ENCODE results near the gene CPZ. TPM values are rescaled to one million over a fixed set of nuclear protein-coding genes. Genes with fewer than 3 reads are reported as not detected.
"Not testable (repeated sequence)": the region's sequence is repeated elsewhere in the genome, so short reads cannot be mapped to it uniquely, and the experiment has no call there.

CPZ gene
- total and polyA plus RNA-seq, 2 donors (not counting 1 experiment from before 2014, with no cell fraction given) = not detected

DNA sequence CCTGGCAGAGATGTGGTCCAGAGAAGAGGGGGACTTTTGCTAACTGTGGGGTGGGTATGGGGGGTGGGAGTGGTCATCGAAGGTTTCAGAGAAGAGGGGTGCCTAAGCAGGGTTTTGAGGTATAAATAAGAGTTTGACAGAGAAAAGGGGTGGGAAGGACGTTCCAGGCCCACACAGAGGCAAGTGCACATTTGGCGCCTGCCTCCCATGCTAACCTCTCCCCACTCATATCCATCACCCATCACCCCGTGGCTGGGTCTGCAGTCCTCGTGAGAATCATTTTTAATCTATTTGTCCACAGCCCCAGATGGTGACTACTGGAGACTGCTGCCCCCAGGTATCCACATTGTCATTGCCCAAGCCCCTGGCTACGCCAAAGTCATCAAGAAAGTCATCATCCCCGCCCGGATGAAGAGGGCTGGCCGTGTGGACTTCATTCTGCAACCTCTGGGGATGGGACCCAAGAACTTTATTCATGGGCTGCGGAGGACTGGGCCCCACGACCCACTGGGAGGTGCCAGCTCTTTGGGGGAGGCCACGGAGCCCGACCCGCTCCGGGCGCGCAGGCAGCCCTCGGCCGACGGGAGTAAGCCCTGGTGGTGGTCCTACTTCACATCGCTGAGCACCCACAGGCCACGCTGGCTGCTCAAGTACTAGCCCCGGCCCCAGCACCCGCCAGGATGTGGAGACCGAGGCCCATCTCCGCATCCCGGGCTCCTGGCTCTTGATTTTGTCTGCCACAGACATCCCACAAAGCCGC lies 26.6 kb downstream of the CPZ start:
- Histone ChIP-seq H2AFZ (ENCODE audit: insufficient read depth, low read depth, low read length, poor library complexity, severe bottlenecking) (no peak overlapping the region), H3K27me3 (replicated peaks in 1 of 4; ENCODE audit: control extremely low read depth in 1 of 4, control insufficient read depth in 3 of 4, insufficient read depth in 4 of 4, low read length in 3 of 4) (no peaks in the 10 kb centered on the region), H3K4me3 (ENCODE audit: control extremely low read depth in 1 of 5, extremely low read depth in 1 of 5, insufficient read depth in 1 of 5, low read depth in 2 of 5, low read length in 4 of 5) (no peak overlapping the region), H3K27ac (ENCODE audit: low read length in 2 of 2) (no peak overlapping the region), H3K9me3 (ENCODE audit: control extremely low read depth in 1 of 3, control insufficient read depth in 2 of 3, insufficient read depth in 1 of 3, low read length in 2 of 3) (no peaks in the 10 kb centered on the region), H3K36me3 (replicated peaks in 1 of 2; ENCODE audit: control extremely low read depth in 1 of 2, control insufficient read depth in 1 of 2, extremely low read depth in 1 of 2, insufficient read depth in 2 of 2, low read length in 1 of 2) (no peaks in the 10 kb centered on the region), H4K20me1 (ENCODE audit: control insufficient read depth, insufficient read depth, low read length, poor library complexity, severe bottlenecking) (no peaks in the 10 kb centered on the region), H3K4me2 (replicated peaks; ENCODE audit: low read depth, low read length, poor library complexity, severe bottlenecking) (no peak overlapping the region), H3K9ac (ENCODE audit: low read length) (no peak overlapping the region), H3K79me2 (ENCODE audit: control insufficient read depth, insufficient read depth, low read length) (no peaks in the 10 kb centered on the region), H3K4me1 (ENCODE audit: control insufficient read depth in 2 of 2, insufficient read depth in 2 of 2, low read length in 2 of 2) (no peaks in the 10 kb centered on the region)
- POLR2A ChIA-PET = no interaction called here
- DNase-seq (no peak), ATAC-seq (ENCODE audit: low read depth) (no peak)
- Mint-ChIP-seq H3K27me3 (no peaks in the 10 kb centered on the region), H3K27ac (no peak overlapping the region), H3K9me3 (ENCODE audit: insufficient read depth) (no peaks in the 10 kb centered on the region), H3K4me1 (no peaks in the 10 kb centered on the region), H3K4me3 (no peak overlapping the region)
- WGBS (ENCODE audit: insufficient coverage) = 88% methylated on average over 15 of the region's 28 CpGs
- TF ChIP-seq EZH2 (IDR thresholded peaks at IDR 0.05; ENCODE audit: borderline replicate concordance, insufficient read depth, low read depth, low read length, poor library complexity, severe bottlenecking) = no peak
- no peak for TF ChIP-seq CTCF (IDR thresholded peaks at IDR 0.05)
- intact Hi-C loops (cut with micrococcal nuclease) = no loop called here
- CTCF ChIA-PET = no interaction called here

GRCh38 chr4:8621135-8621534 lies 28.6 kb downstream of the CPZ start:
- DNase-seq; H3K9ac ChIP-seq (ENCODE audit: low read length); H3K79me2 ChIP-seq (ENCODE audit: control insufficient read depth, insufficient read depth, low read length); ATAC-seq (ENCODE audit: low read depth); POLR2A ChIA-PET; H3K9me3 ChIP-seq (ENCODE audit: control extremely low read depth in 1 of 3, control insufficient read depth in 2 of 3, insufficient read depth in 1 of 3, low read length in 2 of 3); H3K4me2 ChIP-seq (replicated peaks; ENCODE audit: low read depth, low read length, poor library complexity, severe bottlenecking); H3K9me3 Mint-ChIP-seq (ENCODE audit: insufficient read depth); intact Hi-C loops (cut with micrococcal nuclease); H3K27me3 ChIP-seq (replicated peaks in 1 of 4; ENCODE audit: control extremely low read depth in 1 of 4, control insufficient read depth in 3 of 4, insufficient read depth in 4 of 4, low read length in 3 of 4); CTCF ChIA-PET; H3K27me3 Mint-ChIP-seq; H3K36me3 ChIP-seq (replicated peaks in 1 of 2; ENCODE audit: control extremely low read depth in 1 of 2, control insufficient read depth in 1 of 2, extremely low read depth in 1 of 2, insufficient read depth in 2 of 2, low read length in 1 of 2); H3K4me1 Mint-ChIP-seq; H4K20me1 ChIP-seq (ENCODE audit: control insufficient read depth, insufficient read depth, low read length, poor library complexity, severe bottlenecking); H3K27ac ChIP-seq (ENCODE audit: low read length in 2 of 2); H3K4me3 Mint-ChIP-seq; H3K4me1 ChIP-seq (ENCODE audit: control insufficient read depth in 2 of 2, insufficient read depth in 2 of 2, low read length in 2 of 2); H3K4me3 ChIP-seq (ENCODE audit: control extremely low read depth in 1 of 5, extremely low read depth in 1 of 5, insufficient read depth in 1 of 5, low read depth in 2 of 5, low read length in 4 of 5); H2AFZ ChIP-seq (ENCODE audit: insufficient read depth, low read depth, low read length, poor library complexity, severe bottlenecking); H3K27ac Mint-ChIP-seq: not testable (repeated sequence)
- WGBS (ENCODE audit: insufficient coverage) = no CpG with 5 or more reads among the region's 14 CpGs

- not testable (repeated sequence) for H3K4me1 Mint-ChIP-seq
These were observed 32.2 kb downstream of the CPZ start for GRCh38 chr4:8624601-8625272.

More at GRCh38 chr4:8624601-8625272, 32.2 kb downstream of the CPZ start:
- H3K36me3 ChIP-seq (replicated peaks in 1 of 2; ENCODE audit: control extremely low read depth in 1 of 2, control insufficient read depth in 1 of 2, extremely low read depth in 1 of 2, insufficient read depth in 2 of 2, low read length in 1 of 2); H2AFZ ChIP-seq (ENCODE audit: insufficient read depth, low read depth, low read length, poor library complexity, severe bottlenecking); H3K79me2 ChIP-seq (ENCODE audit: control insufficient read depth, insufficient read depth, low read length); intact Hi-C loops (cut with micrococcal nuclease); H3K4me2 ChIP-seq (replicated peaks; ENCODE audit: low read depth, low read length, poor library complexity, severe bottlenecking); H3K9ac ChIP-seq (ENCODE audit: low read length); H3K27me3 ChIP-seq (replicated peaks in 1 of 4; ENCODE audit: control extremely low read depth in 1 of 4, control insufficient read depth in 3 of 4, insufficient read depth in 4 of 4, low read length in 3 of 4); H4K20me1 ChIP-seq (ENCODE audit: control insufficient read depth, insufficient read depth, low read length, poor library complexity, severe bottlenecking); H3K27ac Mint-ChIP-seq; H3K27ac ChIP-seq (ENCODE audit: low read length in 2 of 2); DNase-seq; POLR2A ChIA-PET; H3K4me1 ChIP-seq (ENCODE audit: control insufficient read depth in 2 of 2, insufficient read depth in 2 of 2, low read length in 2 of 2); ATAC-seq (ENCODE audit: low read depth); CTCF ChIA-PET; H3K4me3 ChIP-seq (ENCODE audit: control extremely low read depth in 1 of 5, extremely low read depth in 1 of 5, insufficient read depth in 1 of 5, low read depth in 2 of 5, low read length in 4 of 5); H3K4me3 Mint-ChIP-seq; H3K27me3 Mint-ChIP-seq; H3K9me3 ChIP-seq (ENCODE audit: control extremely low read depth in 1 of 3, control insufficient read depth in 2 of 3, insufficient read depth in 1 of 3, low read length in 2 of 3); H3K9me3 Mint-ChIP-seq (ENCODE audit: insufficient read depth): not testable (repeated sequence)
- whole genome bisulfite sequencing (ENCODE audit: insufficient coverage) = no CpG with 5 or more reads among the region's 29 CpGs
